Peyer's patch (tissue), 4 donors: ENCODE measurements around the gene BAG1.

ENCODE experiments used
- POLR2A ChIP-seq, 2 donors: fragments of 450-650 bp; IDR thresholded peaks; one replicate each; pipeline ENCODE4 v1.5.1; 2017; ENCODE audit warnings: antibody characterized with exemption in 2 of 2, mild to moderate bottlenecking in 2 of 2, moderate library complexity in 2 of 2
- TF ChIP-seq, protein P1 (sequence below), 6 experiments: fragments of 450-650 bp in 4 of 6; fragments of 200-600 bp in 2 of 6; sonication (generic) in 1 of 6; IDR thresholded peaks; one replicate each; pipeline ENCODE4 v1.5.1; 2017 to 2019; ENCODE audit warnings: antibody characterized with exemption in 6 of 6, mild to moderate bottlenecking in 3 of 6, moderate library complexity in 1 of 6

DNA sequence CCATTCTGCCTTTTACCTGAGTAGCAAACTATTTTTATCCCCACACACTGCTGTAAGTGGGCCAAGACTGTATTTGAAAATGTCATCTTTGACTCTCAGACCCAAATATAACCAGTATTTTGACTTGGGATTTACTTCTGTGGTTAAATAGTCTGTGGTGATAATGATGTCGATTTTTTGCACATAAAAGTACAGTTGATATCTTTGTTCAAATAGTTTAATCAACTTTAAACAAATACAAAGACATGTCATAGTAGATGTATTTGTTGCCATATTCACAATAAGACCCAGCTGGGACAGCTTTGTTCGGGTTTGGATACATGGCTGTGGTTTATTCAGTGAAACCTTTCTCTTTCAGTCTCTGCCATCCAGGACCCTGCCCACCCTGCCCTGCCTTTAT is 46.2 kb upstream of the BAG1 start:
- no peak for TF ChIP-seq POLR2A (IDR thresholded peaks at IDR 0.05)
- TF ChIP-seq, protein P1, sequence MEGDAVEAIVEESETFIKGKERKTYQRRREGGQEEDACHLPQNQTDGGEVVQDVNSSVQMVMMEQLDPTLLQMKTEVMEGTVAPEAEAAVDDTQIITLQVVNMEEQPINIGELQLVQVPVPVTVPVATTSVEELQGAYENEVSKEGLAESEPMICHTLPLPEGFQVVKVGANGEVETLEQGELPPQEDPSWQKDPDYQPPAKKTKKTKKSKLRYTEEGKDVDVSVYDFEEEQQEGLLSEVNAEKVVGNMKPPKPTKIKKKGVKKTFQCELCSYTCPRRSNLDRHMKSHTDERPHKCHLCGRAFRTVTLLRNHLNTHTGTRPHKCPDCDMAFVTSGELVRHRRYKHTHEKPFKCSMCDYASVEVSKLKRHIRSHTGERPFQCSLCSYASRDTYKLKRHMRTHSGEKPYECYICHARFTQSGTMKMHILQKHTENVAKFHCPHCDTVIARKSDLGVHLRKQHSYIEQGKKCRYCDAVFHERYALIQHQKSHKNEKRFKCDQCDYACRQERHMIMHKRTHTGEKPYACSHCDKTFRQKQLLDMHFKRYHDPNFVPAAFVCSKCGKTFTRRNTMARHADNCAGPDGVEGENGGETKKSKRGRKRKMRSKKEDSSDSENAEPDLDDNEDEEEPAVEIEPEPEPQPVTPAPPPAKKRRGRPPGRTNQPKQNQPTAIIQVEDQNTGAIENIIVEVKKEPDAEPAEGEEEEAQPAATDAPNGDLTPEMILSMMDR (IDR thresholded peaks at IDR 0.05), result no peak
